ENCODE measurements around the gene AFDN. TPM values are rescaled to one million over a fixed set of nuclear protein-coding genes. Genes with fewer than 3 reads are reported as not detected.
A peak's percentile ranks its signal among the peaks of the same experiment; 100 is the strongest.

Gene AFDN
- total and polyA plus RNA-seq, 2 of the 8 experiments (the other 6 are each of a cell fraction or from before 2014, with no cell fraction given) = 53.4 to 192 TPM

GRCh38 chr6:167817729-167818128 lies 9.0 kb upstream of the AFDN start:
- H2AFZ ChIP-seq (ENCODE audit: low read length) = 0 out of 2 replicates have a peak overlapping the region, but pooled peaks have one; percentile 49
- DNase-seq (ENCODE audit: low read depth in 1 of 2, low spot score in 2 of 2) = no peak
- H3K27me3 ChIP-seq (replicated peaks in 1 of 4; ENCODE audit: control insufficient read depth in 3 of 4, extremely low read depth in 1 of 4, insufficient read depth in 3 of 4, low read length in 3 of 4) = no peaks in the 10 kb centered on the region
- TF ChIP-seq NRF1 (IDR thresholded peaks at IDR 0.05; ENCODE audit: low read depth, low read length) = no peak
- TF ChIP-seq BACH1 (IDR thresholded peaks at IDR 0.05; ENCODE audit: low read length) = no peak
- TF ChIP-seq RFX5 (IDR thresholded peaks at IDR 0.05; ENCODE audit: borderline replicate concordance, low read depth, low read length) = no peak
- TF ChIP-seq ZNF274 (IDR thresholded peaks at IDR 0.05; ENCODE audit: borderline replicate concordance, extremely low read depth, low read length) = no peak
- no peak for TF ChIP-seq RNF2 (IDR thresholded peaks at IDR 0.05; ENCODE audit: borderline replicate concordance, low read depth, low read length, missing control alignments, poor library complexity, severe bottlenecking)
- no peak for TF ChIP-seq TAF1 (IDR thresholded peaks at IDR 0.05; ENCODE audit: low read depth, low read length)
- TF ChIP-seq CTBP2 (IDR thresholded peaks at IDR 0.05; ENCODE audit: borderline replicate concordance, insufficient read depth, insufficient read length, low read length) = no peak
- no peaks in the 10 kb centered on the region for H3K9me3 ChIP-seq (ENCODE audit: insufficient read depth in 2 of 2, low read depth in 1 of 2, low read length in 1 of 2)
- H4K91ac ChIP-seq (replicated peaks; ENCODE audit: insufficient read length, low read length) = peak overlapping the region; percentile 83
- no peak overlapping the region for H4K8ac ChIP-seq (ENCODE audit: extremely low read depth, insufficient read depth, low read length)
- no peak overlapping the region for H3K9ac ChIP-seq (replicated peaks in 1 of 4; ENCODE audit: extremely low read depth in 1 of 4, low read depth in 3 of 4, low read length in 3 of 4)
- 74% methylated on average over 1 of the region's 1 CpG; no CpG with 5 or more reads in 1 of the 2 experiments for WGBS, 2 experiments (ENCODE audit: extremely low coverage in 1 of 2, insufficient coverage in 1 of 2, insufficient read length in 1 of 2, insufficient replicate concordance in 2 of 2, low coverage in 1 of 2, low lambda C conversion rate in 2 of 2, missing lambda C conversion rate in 1 of 2)
- no peak overlapping the region for H3K27ac ChIP-seq (ENCODE audit: low read depth, low read length)
- no peak overlapping the region for H3K56ac ChIP-seq (replicated peaks; ENCODE audit: insufficient read length, low read depth, low read length)
- no peaks in the 10 kb centered on the region for H3K23me2 ChIP-seq (ENCODE audit: low read depth, low read length)
- no peak overlapping the region for H3K4me3 ChIP-seq (ENCODE audit: extremely low read depth in 1 of 4, insufficient read depth in 2 of 4, low read depth in 3 of 4, low read length in 4 of 4)
- H2BK12ac ChIP-seq (ENCODE audit: low read depth, low read length) = no peak overlapping the region
- no peak overlapping the region for H4K5ac ChIP-seq (ENCODE audit: insufficient read length, low read depth, low read length)
- no peaks in the 10 kb centered on the region for H3K79me2 ChIP-seq (ENCODE audit: control insufficient read depth in 1 of 2, insufficient read depth in 2 of 2, low read length in 2 of 2)
- H3K79me1 ChIP-seq (ENCODE audit: low read depth, low read length) = no peaks in the 10 kb centered on the region
- H2BK20ac ChIP-seq (ENCODE audit: low read length) = peak overlapping the region; percentile 4; the same call in 1 of the 2 replicates
- no peak overlapping the region for H3K4ac ChIP-seq (replicated peaks; ENCODE audit: insufficient read length, low read depth, low read length)
- POLR2A ChIA-PET (ENCODE audit: partially characterized antibody) = interaction anchor here (2.1 kb wide), 1 partner anchor 22 kb away, joined by 7 read pairs; no protein-coding TSS in a partner anchor
- no peak overlapping the region for H3K18ac ChIP-seq (ENCODE audit: extremely low read depth, low read length)
- H2BK5ac ChIP-seq (ENCODE audit: low read depth, low read length) = peak overlapping the region; percentile 12; the same call in 1 of the 2 replicates
- no peak overlapping the region for H3K23ac ChIP-seq (ENCODE audit: insufficient read length)
- 0 out of 4 replicates have a peak overlapping the region, but pooled peaks of 1 of the 2 experiments have one; percentile 8 for H3K4me2 ChIP-seq (ENCODE audit: insufficient read depth in 1 of 2, low read depth in 2 of 2, low read length in 2 of 2)
- CTCF ChIA-PET (ENCODE audit: partially characterized antibody) = interaction anchor here (0.6 to 1.2 kb wide), 4 partner anchors 26 to 398 kb away, joined by 3 to 4 read pairs (median 4); no protein-coding TSS in a partner anchor
- H3K36me3 ChIP-seq (ENCODE audit: control insufficient read depth in 2 of 4, insufficient read depth in 4 of 4, low read length in 3 of 4) = peaks cover 0 to 5% (median 0%) of the 10 kb centered on the region in 4 experiments; a peak in 2 of 8 replicates
- H2BK15ac ChIP-seq (ENCODE audit: low read length) = no peak overlapping the region
- peaks cover 0 to 11% (median 7%) of the 10 kb centered on the region in 4 experiments; a peak in 4 of 7 replicates for H3K4me1 ChIP-seq (replicated peaks in 1 of 4; ENCODE audit: control insufficient read depth in 3 of 4, insufficient read depth in 4 of 4, low read length in 3 of 4)
- no peak for FAIRE-seq
- no peak overlapping the region for H2AK5ac ChIP-seq (ENCODE audit: low read depth, low read length)
- H4K20me1 ChIP-seq (replicated peaks in 1 of 2; ENCODE audit: control insufficient read depth in 1 of 2, insufficient read depth in 2 of 2, low read length in 2 of 2) = no peaks in the 10 kb centered on the region
- H3K14ac ChIP-seq (ENCODE audit: insufficient read length) = no peak overlapping the region
- peak overlapping the region; percentile 9 for H2BK120ac ChIP-seq (replicated peaks; ENCODE audit: low read depth, low read length)

Data from H1 (cell line).